GM12874 (cell line): Measurements from ENCODE around the gene DENND2D.

Source experiments
- TF ChIP-seq, protein P1 (sequence below): IDR thresholded peaks from 2 replicates; pipeline ENCODE4 v1.5.1; 2011; ENCODE audit warnings: low read depth, mild to moderate bottlenecking, control low read depth, low read length, moderate library complexity; ENCODE audit not compliant: insufficient read depth

DENND2D gene

DNA sequence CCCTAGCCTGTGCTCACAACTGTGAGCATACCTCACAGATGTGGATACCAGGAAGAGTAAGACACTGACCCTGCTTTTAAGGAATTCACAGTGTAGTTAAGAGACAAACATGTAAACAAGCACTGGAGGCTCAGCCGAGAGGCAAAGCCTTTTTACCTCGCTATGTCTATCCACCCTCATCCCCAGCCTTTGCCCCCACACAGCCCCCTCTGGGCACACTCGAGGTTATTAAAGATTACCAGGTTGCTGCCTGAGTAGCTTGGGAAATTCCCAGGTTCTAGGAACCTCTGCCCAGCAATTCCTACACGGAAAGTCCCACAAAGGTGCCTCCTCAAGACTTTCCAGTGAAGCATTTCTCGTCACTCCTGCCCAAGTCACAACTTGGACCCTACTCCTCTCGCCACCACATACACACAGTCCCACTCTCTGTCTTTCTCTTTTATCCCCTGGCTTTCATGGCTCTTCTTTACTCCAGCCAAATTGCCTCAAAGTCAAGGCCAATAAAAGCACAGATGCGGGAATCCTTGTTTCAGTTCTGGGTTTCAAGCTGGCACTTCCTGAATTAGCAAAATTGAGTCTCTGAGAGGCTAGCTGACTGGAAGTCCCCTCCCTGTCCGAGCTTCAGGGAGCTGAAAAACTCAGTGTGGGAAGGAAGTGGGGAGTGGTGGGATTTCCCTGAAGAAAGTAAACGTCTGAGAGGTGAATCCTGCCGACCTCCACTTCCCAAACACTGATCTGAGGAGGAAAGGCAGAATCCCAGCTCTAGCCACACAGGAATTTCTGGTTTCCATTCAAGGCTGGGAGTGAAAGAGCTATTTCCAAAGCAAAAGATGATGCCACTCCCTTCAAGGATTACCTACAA is 7.6 kb downstream of the DENND2D start:
- TF ChIP-seq, protein P1, sequence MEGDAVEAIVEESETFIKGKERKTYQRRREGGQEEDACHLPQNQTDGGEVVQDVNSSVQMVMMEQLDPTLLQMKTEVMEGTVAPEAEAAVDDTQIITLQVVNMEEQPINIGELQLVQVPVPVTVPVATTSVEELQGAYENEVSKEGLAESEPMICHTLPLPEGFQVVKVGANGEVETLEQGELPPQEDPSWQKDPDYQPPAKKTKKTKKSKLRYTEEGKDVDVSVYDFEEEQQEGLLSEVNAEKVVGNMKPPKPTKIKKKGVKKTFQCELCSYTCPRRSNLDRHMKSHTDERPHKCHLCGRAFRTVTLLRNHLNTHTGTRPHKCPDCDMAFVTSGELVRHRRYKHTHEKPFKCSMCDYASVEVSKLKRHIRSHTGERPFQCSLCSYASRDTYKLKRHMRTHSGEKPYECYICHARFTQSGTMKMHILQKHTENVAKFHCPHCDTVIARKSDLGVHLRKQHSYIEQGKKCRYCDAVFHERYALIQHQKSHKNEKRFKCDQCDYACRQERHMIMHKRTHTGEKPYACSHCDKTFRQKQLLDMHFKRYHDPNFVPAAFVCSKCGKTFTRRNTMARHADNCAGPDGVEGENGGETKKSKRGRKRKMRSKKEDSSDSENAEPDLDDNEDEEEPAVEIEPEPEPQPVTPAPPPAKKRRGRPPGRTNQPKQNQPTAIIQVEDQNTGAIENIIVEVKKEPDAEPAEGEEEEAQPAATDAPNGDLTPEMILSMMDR, result no peak

DNA sequence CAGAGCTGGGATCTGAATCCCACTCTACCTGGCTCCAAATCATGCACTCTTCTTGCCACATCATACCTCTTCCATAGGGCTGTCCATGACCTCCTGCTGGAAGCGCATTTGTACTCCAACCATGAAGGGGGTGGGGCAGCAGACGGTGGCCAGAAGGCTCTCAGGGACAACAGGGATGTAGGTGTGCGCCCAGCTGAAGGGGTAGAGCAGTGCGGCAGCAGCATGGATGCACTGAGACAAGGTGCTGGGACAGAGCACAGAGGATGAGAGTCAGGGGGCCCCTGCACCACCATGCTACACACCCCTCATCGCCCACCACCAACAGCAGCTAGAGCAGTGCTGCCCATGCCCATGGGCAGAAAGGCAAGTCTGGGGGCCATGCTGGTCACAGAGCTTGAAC is 8.4 kb downstream of the DENND2D start:
- TF ChIP-seq, protein P1, result no peak

DNA sequence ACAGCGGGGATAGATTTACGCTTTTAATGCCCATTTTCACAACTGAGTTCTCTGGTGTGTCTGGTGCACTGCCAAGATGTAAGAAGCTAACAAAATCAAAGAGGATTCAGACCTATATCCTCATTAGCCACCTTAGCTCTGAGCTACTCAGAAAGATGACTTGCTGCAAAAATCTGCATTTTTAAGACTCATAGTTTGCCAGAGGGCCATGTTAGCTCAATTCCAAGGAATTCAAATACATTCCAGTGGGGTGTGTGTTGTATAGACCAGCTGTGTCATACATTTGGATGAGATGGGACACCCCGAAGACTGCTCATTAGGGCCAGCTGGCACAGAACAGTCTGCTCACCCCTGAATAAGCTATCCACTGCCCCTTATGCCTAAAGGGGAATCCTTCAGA is 8.9 kb downstream of the DENND2D start:
- TF ChIP-seq, protein P1, result no peak

DNA sequence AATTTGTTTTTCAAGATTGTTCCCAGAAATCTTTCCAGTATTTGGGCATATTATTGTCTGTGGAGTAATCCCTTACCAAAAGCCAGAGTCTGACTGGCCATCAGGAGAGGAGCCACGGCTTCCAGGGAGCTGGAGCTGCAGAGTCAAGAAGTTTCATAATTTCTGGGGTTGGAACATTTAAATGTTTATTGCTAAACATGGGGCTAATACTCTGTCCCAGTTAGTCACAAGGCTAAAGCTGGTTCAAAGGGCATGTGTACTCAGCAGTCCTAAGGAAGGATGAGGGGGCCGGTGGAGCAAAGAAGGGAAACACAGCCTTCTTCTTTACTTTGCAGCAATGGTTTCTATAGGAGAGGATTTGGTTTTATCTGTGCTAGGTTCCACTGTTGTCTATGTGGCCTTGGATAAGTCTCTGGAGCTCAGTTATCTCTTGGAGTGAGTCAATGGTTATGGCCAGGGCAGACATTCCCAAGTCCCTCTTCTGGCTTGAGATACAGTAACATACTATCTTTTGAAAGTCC is 9.5 kb downstream of the DENND2D start:
- TF ChIP-seq, protein P1, result no peak

DNA sequence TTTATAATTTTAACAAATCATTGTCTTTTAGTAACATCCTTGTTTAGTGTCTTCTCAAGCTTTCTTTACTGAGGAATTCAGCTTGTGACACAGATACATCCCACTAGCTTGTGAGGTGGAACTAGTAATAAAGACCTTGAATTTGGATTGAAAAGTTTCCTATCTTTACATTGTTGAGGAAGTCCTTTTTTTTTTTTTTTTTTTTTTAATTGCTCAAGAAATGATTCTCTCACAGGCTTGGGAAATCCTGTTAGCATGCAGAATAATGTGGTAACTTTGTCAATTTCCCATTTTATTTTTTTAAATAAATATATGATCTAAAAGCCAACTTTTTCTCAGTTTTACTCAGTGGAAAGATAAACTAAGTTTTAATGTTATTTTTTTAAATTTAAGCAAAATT is 15.8 kb downstream of the DENND2D start:
- TF ChIP-seq, protein P1, result no peak

DNA sequence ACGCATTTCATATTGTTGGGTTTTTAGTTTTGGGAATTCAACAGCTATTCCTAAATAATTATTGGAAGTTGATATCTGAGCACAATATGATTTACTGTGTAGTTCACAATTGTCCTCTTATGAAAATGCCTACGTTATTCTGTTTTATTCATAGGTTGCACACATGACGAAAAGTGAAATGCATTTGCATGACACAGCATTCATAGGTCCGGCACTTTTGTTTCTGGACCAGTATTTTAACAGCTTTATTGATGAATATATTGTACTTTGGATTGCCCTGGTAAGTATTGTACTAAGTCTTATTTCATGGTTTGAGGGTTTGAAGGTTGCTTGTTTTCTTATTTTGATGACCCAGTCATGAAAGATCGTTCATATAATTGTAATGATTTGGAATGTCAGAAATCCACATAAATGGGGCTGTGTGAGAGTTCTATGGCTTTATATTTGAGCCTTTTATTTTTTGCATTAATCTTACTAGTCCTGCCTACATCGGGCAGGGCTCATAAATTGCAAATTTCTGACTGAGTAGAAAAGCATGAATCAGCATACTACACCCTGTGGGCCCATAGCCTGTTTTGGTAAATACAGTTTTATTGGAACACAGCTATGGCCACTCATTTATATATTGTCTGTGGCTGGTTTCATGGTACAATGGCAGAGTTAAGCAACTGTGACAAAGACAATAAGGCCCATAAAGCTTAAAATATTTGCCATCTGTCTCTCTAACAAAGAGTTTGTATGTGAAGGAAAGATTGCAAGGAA is 17.0 kb downstream of the DENND2D start:
- TF ChIP-seq, protein P1, result no peak

DNA sequence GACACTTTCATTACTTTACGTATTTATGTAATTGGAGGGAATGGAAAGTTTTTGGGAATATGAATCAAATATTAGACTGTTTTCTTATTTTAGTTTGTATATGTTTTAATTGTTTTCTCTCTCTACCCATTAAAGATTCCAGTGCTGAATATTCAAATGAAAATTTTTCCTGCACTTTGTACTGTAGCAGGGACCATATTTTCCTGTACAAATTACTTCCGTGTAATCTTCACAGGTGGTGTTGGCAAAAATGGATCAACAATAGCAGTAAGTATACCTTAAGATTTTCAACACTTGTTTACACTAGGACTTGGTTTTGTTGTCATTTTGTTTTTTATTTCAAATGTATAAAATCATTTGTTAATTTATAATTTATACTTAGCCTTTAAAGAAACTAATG is 18.4 kb downstream of the DENND2D start:
- TF ChIP-seq, protein P1, result no peak
